GM12891 (cell line): ENCODE measurements around the gene ASPM.
"Not testable (repeated sequence)": the region's sequence is repeated elsewhere in the genome, so short reads cannot be mapped to it uniquely, and the experiment has no call there.

Source experiments
- DNase-seq: peaks from one replicate; pipeline ENCODE4 v3.0.0; 2011; ENCODE audit warnings: low spot score; ENCODE audit not compliant: insufficient read length
- FAIRE-seq: peaks from 2 replicates; lab custom pipeline; 2011; peaks lifted over from hg19 to GRCh38; lab: Jason Lieb, UNC
- PAX5 ChIP-seq: IDR thresholded peaks from 2 replicates; pipeline ENCODE4 v1.6.1; 2011; ENCODE audit warnings: low read length, moderate library complexity, mild to moderate bottlenecking; ENCODE audit not compliant: insufficient read depth, severe bottlenecking
- POLR2A ChIP-seq: IDR thresholded peaks from 2 replicates; pipeline ENCODE4 v1.6.1; 2011; ENCODE audit warnings: low read depth, low read length, control low read depth
- POLR2AphosphoS5 ChIP-seq: IDR thresholded peaks from 2 replicates; pipeline ENCODE4 v1.6.1; 2011; ENCODE audit warnings: low read depth, low read length, control low read depth
- POU2F2 ChIP-seq: IDR thresholded peaks from 2 replicates; pipeline ENCODE4 v1.6.1; 2011; ENCODE audit warnings: low read depth, mild to moderate bottlenecking, control low read depth, low read length, moderate library complexity
- SPI1 ChIP-seq: IDR thresholded peaks from 2 replicates; pipeline ENCODE4 v1.6.1; 2011; ENCODE audit warnings: low read depth, low read length, control low read depth
- TAF1 ChIP-seq: IDR thresholded peaks from 2 replicates; pipeline ENCODE4 v1.6.1; 2011; ENCODE audit warnings: low read depth, low read length, control low read depth

Gene ASPM

GRCh38 chr1:197130677-197131304 is 15.7 kb downstream of the ASPM start:
- TF ChIP-seq TAF1: no peak
- TF ChIP-seq POLR2A: no peak
- no peak for TF ChIP-seq POLR2AphosphoS5
- TF ChIP-seq PAX5: no peak
- no peak for TF ChIP-seq POU2F2
- TF ChIP-seq SPI1: no peak
- no peak for DNase-seq
- no peak for FAIRE-seq

- no peak for FAIRE-seq
- TF ChIP-seq TAF1: no peak
- no peak for TF ChIP-seq SPI1
- TF ChIP-seq POLR2A: no peak
- TF ChIP-seq PAX5: no peak
- TF ChIP-seq POLR2AphosphoS5: no peak
These were observed 16.8 kb downstream of the ASPM start for GRCh38 chr1:197129698-197130097.

GRCh38 chr1:197127246-197127912 is 19.1 kb downstream of the ASPM start:
- no peak for DNase-seq
- TF ChIP-seq SPI1: no peak
- no peak for TF ChIP-seq PAX5
- no peak for TF ChIP-seq POLR2AphosphoS5
- FAIRE-seq: no peak

More at GRCh38 chr1:197129698-197130097, 16.8 kb downstream of the ASPM start:
- DNase-seq: no peak

- FAIRE-seq (no peak), DNase-seq (no peak)
- TF ChIP-seq SPI1: no peak
These were observed 19.8 kb downstream of the ASPM start for GRCh38 chr1:197126691-197127090.

GRCh38 chr1:197124376-197124775 is 22.1 kb downstream of the ASPM start:
- FAIRE-seq (no peak), DNase-seq (no peak)
- TF ChIP-seq POLR2A: no peak
- no peak for TF ChIP-seq PAX5
- TF ChIP-seq TAF1: no peak
- no peak for TF ChIP-seq POLR2AphosphoS5
- no peak for TF ChIP-seq POU2F2
- no peak for TF ChIP-seq SPI1

GRCh38 chr1:197116156-197116555 is 30.3 kb downstream of the ASPM start:
- FAIRE-seq (no peak), DNase-seq (no peak)
- TF ChIP-seq POLR2AphosphoS5 (no peak), POU2F2 (no peak)

- DNase-seq (no peak), FAIRE-seq (no peak)
- TF ChIP-seq SPI1: no peak
- TF ChIP-seq POLR2A: no peak
- TF ChIP-seq PAX5: no peak
- no peak for TF ChIP-seq POU2F2
These were observed 39.6 kb downstream of the ASPM start for GRCh38 chr1:197106869-197107268.

GRCh38 chr1:197103300-197103699 is 43.2 kb downstream of the ASPM start:
- no peak for FAIRE-seq
- TF ChIP-seq SPI1: no peak
- no peak for TF ChIP-seq POLR2AphosphoS5
- TF ChIP-seq TAF1: no peak
- no peak for TF ChIP-seq POU2F2
- TF ChIP-seq POLR2A: no peak
- TF ChIP-seq PAX5: no peak
- DNase-seq: no peak

- DNase-seq: no peak
- TF ChIP-seq POLR2AphosphoS5 (no peak), TAF1 (no peak), POU2F2 (no peak), POLR2A (no peak), SPI1 (no peak)
- no peak for FAIRE-seq
These were observed 44.5 kb downstream of the ASPM start for GRCh38 chr1:197101978-197102377.

GRCh38 chr1:197100677-197101076 is 45.8 kb downstream of the ASPM start:
- no peak for TF ChIP-seq POLR2AphosphoS5
- TF ChIP-seq TAF1: no peak
- no peak for TF ChIP-seq PAX5
- TF ChIP-seq POLR2A: no peak
- no peak for TF ChIP-seq POU2F2
- TF ChIP-seq SPI1: no peak
- DNase-seq: no peak
- FAIRE-seq: no peak

GRCh38 chr1:197099444-197099843 is 47.0 kb downstream of the ASPM start:
- no peak for DNase-seq
- TF ChIP-seq POU2F2: no peak
- TF ChIP-seq TAF1: no peak
- TF ChIP-seq POLR2AphosphoS5: no peak
- no peak for TF ChIP-seq POLR2A
- TF ChIP-seq SPI1: no peak
- TF ChIP-seq PAX5: no peak
- FAIRE-seq: no peak

- not testable (repeated sequence) for DNase-seq
These were observed 49.5 kb downstream of the ASPM start for GRCh38 chr1:197096971-197097370.

More at GRCh38 chr1:197096971-197097370, 49.5 kb downstream of the ASPM start:
- not testable (repeated sequence) for FAIRE-seq
